Ammon's horn (tissue), 1 donor: ENCODE data around the gene CNTNAP3.
"Not testable (repeated sequence)": the region's sequence is repeated elsewhere in the genome, so short reads cannot be mapped to it uniquely, and the experiment has no call there.

Source experiments
- DNase-seq: peaks from one replicate; pipeline ENCODE4 v3.0.0-alpha.2; 2016; ENCODE audit warnings: low spot score

CNTNAP3 gene

GRCh38 chr9:39287980-39288379 lies at the start of gene CNTNAP3:
Gene CNTNAP3 (minus strand): TSS chr9:39288167. CDS start chr9:39288064, 103 bp downstream.
- not testable (repeated sequence) for DNase-seq

- DNase-seq: not testable (repeated sequence)
Measured at GRCh38 chr9:39279995-39280394, 8.0 kb downstream of the CNTNAP3 start.

GRCh38 chr9:39242513-39242912 lies 45.5 kb downstream of the CNTNAP3 start:
- not testable (repeated sequence) for DNase-seq

GRCh38 chr9:39232130-39232991 lies 55.6 kb downstream of the CNTNAP3 start:
- not testable (repeated sequence) for DNase-seq

- not testable (repeated sequence) for DNase-seq
Measured at GRCh38 chr9:39215976-39216375, 72.0 kb downstream of the CNTNAP3 start.

GRCh38 chr9:39209773-39210172 lies 78.2 kb downstream of the CNTNAP3 start:
- not testable (repeated sequence) for DNase-seq

- DNase-seq: not testable (repeated sequence)
Measured at GRCh38 chr9:39206643-39207042, 81.3 kb downstream of the CNTNAP3 start.

- DNase-seq: not testable (repeated sequence)
Measured at GRCh38 chr9:39205842-39206241, 82.1 kb downstream of the CNTNAP3 start.

- DNase-seq: not testable (repeated sequence)
Measured at GRCh38 chr9:39200412-39200811, 87.6 kb downstream of the CNTNAP3 start.

- not testable (repeated sequence) for DNase-seq
Measured at GRCh38 chr9:39198000-39198709, 89.8 kb downstream of the CNTNAP3 start.

GRCh38 chr9:39171370-39171769 lies 116.6 kb downstream of the CNTNAP3 start:
- not testable (repeated sequence) for DNase-seq

- DNase-seq: not testable (repeated sequence)
Measured at GRCh38 chr9:39157714-39158113, 130.3 kb downstream of the CNTNAP3 start.

GRCh38 chr9:39132826-39133552 lies 155.0 kb downstream of the CNTNAP3 start:
- not testable (repeated sequence) for DNase-seq

- not testable (repeated sequence) for DNase-seq
Measured at GRCh38 chr9:39121401-39121800, 166.6 kb downstream of the CNTNAP3 start.

- not testable (repeated sequence) for DNase-seq
Measured at GRCh38 chr9:39111746-39112145, 176.2 kb downstream of the CNTNAP3 start.

- no peak for DNase-seq
Measured at GRCh38 chr9:39108145-39108544, 179.8 kb downstream of the CNTNAP3 start.

GRCh38 chr9:39097208-39097607 lies 190.8 kb downstream of the CNTNAP3 start:
- not testable (repeated sequence) for DNase-seq

- DNase-seq: not testable (repeated sequence)
Measured at GRCh38 chr9:39085311-39085710, 202.7 kb downstream of the CNTNAP3 start.

- not testable (repeated sequence) for DNase-seq
Measured at GRCh38 chr9:39082574-39082973, 205.4 kb downstream of the CNTNAP3 start.

GRCh38 chr9:39080081-39080480 lies 207.9 kb downstream of the CNTNAP3 start:
- DNase-seq: not testable (repeated sequence)

GRCh38 chr9:39078621-39079256 lies 209.2 kb downstream of the CNTNAP3 start:
- DNase-seq: not testable (repeated sequence)

- not testable (repeated sequence) for DNase-seq
Measured at GRCh38 chr9:39073537-39073936, 214.4 kb downstream of the CNTNAP3 start.
